ENCODE measurements around the gene TBCB.

DNA sequence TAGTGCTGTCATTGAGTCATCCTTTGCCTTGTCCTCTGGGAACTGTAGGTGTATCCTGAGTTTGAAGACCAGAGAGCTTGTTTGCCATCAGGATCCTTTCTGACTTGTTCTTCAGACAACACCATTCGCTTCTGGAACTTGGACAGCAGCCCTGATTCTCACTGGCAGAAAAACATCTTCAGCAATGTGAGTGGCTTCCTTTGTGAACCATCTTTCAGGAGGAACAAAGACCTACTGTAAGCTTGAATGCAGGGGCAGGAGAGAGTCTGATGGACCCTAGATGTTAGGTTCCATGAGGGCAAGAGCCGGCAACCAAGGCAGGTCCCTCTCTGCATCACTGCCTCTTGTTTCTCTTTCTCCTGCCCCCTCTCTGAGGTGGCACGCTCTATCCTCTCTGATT, 33.9 kb upstream of the TBCB start:
- TF ChIP-seq EZH2 (IDR thresholded peaks at IDR 0.05; ENCODE audit: borderline replicate concordance) = no peak
- TF ChIP-seq, protein P1, sequence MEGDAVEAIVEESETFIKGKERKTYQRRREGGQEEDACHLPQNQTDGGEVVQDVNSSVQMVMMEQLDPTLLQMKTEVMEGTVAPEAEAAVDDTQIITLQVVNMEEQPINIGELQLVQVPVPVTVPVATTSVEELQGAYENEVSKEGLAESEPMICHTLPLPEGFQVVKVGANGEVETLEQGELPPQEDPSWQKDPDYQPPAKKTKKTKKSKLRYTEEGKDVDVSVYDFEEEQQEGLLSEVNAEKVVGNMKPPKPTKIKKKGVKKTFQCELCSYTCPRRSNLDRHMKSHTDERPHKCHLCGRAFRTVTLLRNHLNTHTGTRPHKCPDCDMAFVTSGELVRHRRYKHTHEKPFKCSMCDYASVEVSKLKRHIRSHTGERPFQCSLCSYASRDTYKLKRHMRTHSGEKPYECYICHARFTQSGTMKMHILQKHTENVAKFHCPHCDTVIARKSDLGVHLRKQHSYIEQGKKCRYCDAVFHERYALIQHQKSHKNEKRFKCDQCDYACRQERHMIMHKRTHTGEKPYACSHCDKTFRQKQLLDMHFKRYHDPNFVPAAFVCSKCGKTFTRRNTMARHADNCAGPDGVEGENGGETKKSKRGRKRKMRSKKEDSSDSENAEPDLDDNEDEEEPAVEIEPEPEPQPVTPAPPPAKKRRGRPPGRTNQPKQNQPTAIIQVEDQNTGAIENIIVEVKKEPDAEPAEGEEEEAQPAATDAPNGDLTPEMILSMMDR (IDR thresholded peaks at IDR 0.05; ENCODE audit: poor library complexity) = no peak
- no peak for TF ChIP-seq EZH2phosphoT487 (IDR thresholded peaks at IDR 0.05; ENCODE audit: low read depth, severe bottlenecking, unreplicated experiment)
